Astrocyte of the cerebellum (primary cell): ENCODE measurements around the gene KDSR.

ENCODE experiments used
- DNase-seq: peaks from one replicate; pipeline ENCODE4 v3.0.0-alpha.2; 2011; ENCODE audit warnings: low read depth
- H3K4me3 ChIP-seq: 2 replicates; pipeline ENCODE4 v1.5.1; 2011; ENCODE audit warnings: mild to moderate bottlenecking, low read depth, low read length, moderate library complexity
- CTCF ChIP-seq: IDR thresholded peaks from 2 replicates; pipeline ENCODE4 v1.5.1; 2012; ENCODE audit warnings: low read length, low read depth, moderate library complexity, mild to moderate bottlenecking; ENCODE audit errors: missing control alignments
- in situ Hi-C: cut with HindIII; loops from 2 replicates; pipeline ENCODE4 v1.10.0; 2017; ENCODE audit warnings: low sequenced_read_pairs

Gene KDSR

GRCh38 chr18:63297687-63298399, 69.2 kb downstream of the KDSR start:
- no peak for DNase-seq
- TF ChIP-seq CTCF = no peak
- H3K4me3 ChIP-seq = no peak overlapping the region
- in situ Hi-C loops = no loop called here

- in situ Hi-C loops = no loop called here
- DNase-seq = no peak
- no peak overlapping the region for H3K4me3 ChIP-seq
- TF ChIP-seq CTCF = no peak
Observed at GRCh38 chr18:63293935-63294334, 73.1 kb downstream of the KDSR start.

- DNase-seq = no peak
- TF ChIP-seq CTCF = no peak
- no peak overlapping the region for H3K4me3 ChIP-seq
- in situ Hi-C loops = no loop called here
Observed at GRCh38 chr18:63292831-63293683, 73.9 kb downstream of the KDSR start.

GRCh38 chr18:63291278-63291677, 75.7 kb downstream of the KDSR start:
- H3K4me3 ChIP-seq = no peak overlapping the region
- no peak for TF ChIP-seq CTCF
- no peak for DNase-seq
- in situ Hi-C loops = no loop called here

- no peak for DNase-seq
- TF ChIP-seq CTCF = no peak
- in situ Hi-C loops = no loop called here
- H3K4me3 ChIP-seq = no peak overlapping the region
Observed at GRCh38 chr18:63290821-63291200, 76.2 kb downstream of the KDSR start.

- in situ Hi-C loops = no loop called here
- no peak overlapping the region for H3K4me3 ChIP-seq
- DNase-seq = no peak
- TF ChIP-seq CTCF = no peak
Observed at GRCh38 chr18:63290166-63290820, 76.7 kb downstream of the KDSR start.
